Activated CD8-positive, alpha-beta memory T cell treated with anti-CD3 and anti-CD28 coated beads for 36 hours (primary cell): ENCODE measurements around the gene ITGA3. TPM values are rescaled to one million over a fixed set of nuclear protein-coding genes. Genes with fewer than 3 reads are reported as not detected.

Experiments used
- CTCF ChIA-PET: fragments of 350-600 bp; sonication (Branson Sonifier 250); formaldehyde crosslinking; loops from one replicate; lab custom pipeline; 2021; ENCODE audit warnings: antibody characterized with exemption; lab: Charles Lee
- POLR2A ChIA-PET: fragments of 350-600 bp; sonication (Branson Sonifier 250); formaldehyde crosslinking; loops from one replicate; lab custom pipeline; 2021; ENCODE audit warnings: antibody characterized with exemption; lab: Charles Lee
- total RNA-seq, 2 experiments: library from RNA; stranded (reverse); gene quantifications; one replicate each; pipeline ENCODE4 v1.2.3, GENCODE V29; 2021

ITGA3 gene
- total RNA-seq, result 1 to 10 TPM; 8.0 to 8.2 TPM

DNA sequence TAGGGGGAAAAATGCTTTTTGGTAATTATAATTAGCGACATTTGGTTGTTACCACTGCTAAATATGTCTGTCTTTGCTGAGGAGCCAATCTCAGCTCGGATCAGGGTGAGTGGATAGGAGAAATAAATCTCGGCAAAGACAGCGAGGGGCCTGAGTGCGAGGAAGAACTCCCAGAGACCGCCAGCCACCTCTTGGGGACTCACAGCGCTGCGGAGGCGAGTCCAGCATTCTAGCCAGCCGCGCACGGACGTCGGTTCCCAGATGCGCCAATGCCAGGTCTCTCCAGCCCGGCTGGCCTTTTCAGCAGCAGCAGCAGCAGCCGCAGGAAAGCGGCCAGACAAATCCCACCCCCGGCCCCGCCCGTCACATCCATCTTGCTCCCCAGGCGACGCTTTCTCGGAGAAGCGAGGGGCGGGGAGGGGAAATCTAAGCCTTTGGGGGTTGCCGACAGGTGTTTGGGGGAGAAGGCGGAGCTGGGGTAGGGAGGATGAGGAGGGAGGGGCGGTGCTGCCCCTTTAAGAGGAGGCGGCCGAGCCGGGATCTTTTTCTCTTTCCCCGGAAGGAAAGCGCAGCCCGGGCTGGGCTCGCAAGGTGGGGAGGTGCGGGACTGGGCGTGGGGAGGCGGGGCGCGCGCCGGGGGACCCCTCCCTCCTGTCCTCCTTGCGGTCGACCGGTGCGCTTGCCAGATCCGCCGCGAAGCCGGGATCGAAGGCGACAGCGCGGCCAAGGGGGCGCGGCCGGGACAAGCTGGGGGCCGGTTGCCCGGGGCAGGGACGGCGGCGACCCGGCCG is at the start of gene ITGA3:
ITGA3 (plus strand) TSS at position 685 of the 791 bp plus-strand sequence. CDS start 330 bp downstream, outside the sequence.
- ChIA-PET POLR2A (interaction anchor here (0.7 to 1.1 kb wide), 4 partner anchors 38 to 652 kb away, joined by 3 to 4 read pairs (median 4); no protein-coding TSS in a partner anchor), CTCF (interaction anchor here (0.8 to 3.0 kb wide), 16 partner anchors 11 to 194 kb away, joined by 3 to 14 read pairs (median 4); partner anchors contain the start of gene PDK2)

DNA sequence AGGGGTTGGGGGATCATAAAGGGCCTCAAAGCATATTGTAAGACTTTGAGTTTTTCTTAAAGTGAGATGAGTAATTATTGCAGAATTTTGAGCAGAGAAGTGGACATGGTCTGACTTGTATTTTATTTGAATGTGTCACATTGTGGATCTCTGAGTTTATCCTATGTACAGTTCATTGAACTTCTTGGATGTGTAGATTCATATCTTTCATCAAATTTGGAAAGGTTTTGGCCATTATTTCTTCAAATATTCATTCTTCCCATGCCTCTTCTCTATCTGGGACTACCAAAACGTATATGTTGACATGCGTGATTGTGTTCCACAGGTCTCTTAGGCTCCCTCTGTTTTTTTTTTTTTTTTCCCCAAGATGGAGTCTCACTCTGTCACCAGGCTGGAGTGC is 46.6 kb upstream of the ITGA3 start:
- CTCF ChIA-PET, result interaction anchor here (1.2 kb wide), 1 partner anchor 11 kb away, joined by 3 read pairs; no protein-coding TSS in a partner anchor
- POLR2A ChIA-PET, result no interaction called here

- ChIA-PET POLR2A (no interaction called here), CTCF (no interaction called here)
These were observed 42.8 kb upstream of the ITGA3 start for GRCh38 chr17:50013079-50013478.

DNA sequence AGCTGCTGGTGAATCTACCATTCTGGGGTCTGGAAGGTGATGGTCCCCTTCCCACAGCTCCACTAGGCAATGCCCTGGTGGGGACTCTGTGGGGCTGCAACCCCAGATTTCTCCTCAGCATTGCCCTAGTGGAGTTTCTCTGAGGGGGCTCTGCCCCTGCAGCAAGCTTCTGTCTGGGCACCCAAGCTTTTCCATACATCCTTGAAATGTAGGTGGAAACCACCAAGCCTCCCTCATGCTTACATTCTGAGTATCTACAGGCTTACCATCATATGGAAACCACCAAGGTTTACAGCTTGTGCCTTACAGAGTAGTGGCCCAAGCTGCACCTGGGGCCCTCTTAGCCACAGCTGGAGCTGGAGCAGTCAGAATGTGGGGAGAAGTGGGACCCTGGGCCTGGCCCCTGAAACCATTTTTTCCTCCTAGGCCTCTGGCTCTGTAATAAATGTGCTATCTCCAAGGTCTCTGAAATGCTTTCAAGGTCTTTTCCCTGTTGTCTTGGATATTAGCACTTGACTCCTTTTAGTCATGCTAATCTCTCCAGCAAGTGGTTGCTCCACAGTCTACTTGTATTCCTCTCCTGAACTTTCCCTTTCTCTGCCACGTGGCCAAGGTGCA is 41.3 kb upstream of the ITGA3 start:
- ChIA-PET POLR2A (no interaction called here), CTCF (no interaction called here)

DNA sequence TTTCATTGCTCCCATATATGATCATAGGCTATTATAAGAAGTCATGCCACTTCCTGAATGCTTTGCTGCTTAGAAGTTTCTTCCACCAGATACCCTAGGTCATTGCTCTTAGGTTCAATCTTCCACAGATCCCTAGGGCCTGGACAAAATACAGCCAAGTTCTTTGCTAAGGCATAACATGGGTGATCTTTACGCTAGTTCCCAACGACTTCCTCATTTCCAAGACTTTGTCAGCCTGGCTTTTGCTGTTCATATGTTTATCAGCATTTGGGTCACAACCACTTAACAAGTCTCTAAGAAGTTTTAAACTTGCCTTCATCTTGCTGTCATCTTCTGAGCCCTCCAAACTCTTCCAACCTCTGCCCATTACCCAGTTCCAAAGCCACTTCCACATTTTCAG is 40.8 kb upstream of the ITGA3 start:
- ChIA-PET CTCF (no interaction called here), POLR2A (no interaction called here)

DNA sequence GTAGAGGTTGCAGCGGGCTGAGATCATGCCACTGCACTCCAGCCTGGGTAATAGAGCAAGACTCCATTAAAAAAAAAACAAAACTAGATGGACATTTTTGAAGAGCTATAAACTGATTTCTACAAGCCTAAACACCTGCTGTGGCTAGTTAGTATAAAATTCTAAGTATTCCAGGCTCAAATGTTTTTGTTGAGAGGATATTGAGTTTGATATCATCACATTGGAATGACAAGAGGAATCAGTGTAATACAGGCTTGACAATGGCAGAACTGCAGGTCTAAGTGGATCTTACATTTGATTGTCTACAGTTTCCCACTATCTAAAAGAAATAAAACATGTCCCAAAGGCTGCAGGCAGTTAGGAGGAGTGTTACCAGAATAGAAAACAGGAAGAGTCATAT is 37.0 kb upstream of the ITGA3 start:
- CTCF ChIA-PET, result interaction anchor here (0.7 to 3.2 kb wide), 2 partner anchors 68 to 263 kb away, joined by 3 to 14 read pairs; no protein-coding TSS in a partner anchor
- POLR2A ChIA-PET, result no interaction called here

GRCh38 chr17:50020841-50021599 is 34.9 kb upstream of the ITGA3 start:
- POLR2A ChIA-PET, result no interaction called here
- CTCF ChIA-PET, result interaction anchor here (0.5 to 3.2 kb wide), 3 partner anchors 66 to 73 kb away, joined by 3 to 14 read pairs (median 5); no protein-coding TSS in a partner anchor

DNA sequence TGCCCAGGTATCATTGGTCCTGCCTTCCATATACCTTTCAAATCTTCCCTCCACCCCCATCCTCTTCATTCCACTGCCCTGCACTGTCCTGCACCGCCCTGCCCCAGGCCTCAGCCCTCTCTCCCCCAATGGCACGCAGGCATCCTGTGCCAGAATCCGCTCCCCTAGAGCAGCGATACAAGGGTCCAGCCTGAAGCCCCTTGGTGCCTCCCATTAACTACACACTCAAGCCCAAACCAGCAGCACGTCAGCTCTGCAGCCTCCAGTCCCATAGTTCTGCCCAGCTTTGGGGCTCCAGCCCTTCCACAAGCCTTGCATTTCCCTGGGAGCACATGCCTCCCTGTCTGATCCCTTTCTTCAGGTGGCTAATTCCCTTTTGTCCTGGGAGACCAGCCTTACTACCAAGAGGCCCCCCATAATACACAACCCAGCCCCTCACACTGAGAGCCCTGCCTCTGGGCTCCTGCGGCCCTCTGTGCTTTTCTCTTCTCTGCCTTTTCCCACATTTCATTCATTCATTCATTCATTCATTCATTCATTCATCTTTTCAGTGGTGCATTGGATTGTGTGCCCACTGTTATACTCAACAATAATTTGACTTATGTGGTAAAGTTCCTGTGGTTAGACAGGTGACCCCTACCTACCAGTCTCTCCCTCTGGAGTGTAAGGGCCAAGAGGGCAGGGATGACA is 34.1 kb upstream of the ITGA3 start:
- POLR2A ChIA-PET, result no interaction called here
- CTCF ChIA-PET, result interaction anchor here (0.5 to 3.2 kb wide), 3 partner anchors 65 to 72 kb away, joined by 3 to 14 read pairs (median 5); no protein-coding TSS in a partner anchor

DNA sequence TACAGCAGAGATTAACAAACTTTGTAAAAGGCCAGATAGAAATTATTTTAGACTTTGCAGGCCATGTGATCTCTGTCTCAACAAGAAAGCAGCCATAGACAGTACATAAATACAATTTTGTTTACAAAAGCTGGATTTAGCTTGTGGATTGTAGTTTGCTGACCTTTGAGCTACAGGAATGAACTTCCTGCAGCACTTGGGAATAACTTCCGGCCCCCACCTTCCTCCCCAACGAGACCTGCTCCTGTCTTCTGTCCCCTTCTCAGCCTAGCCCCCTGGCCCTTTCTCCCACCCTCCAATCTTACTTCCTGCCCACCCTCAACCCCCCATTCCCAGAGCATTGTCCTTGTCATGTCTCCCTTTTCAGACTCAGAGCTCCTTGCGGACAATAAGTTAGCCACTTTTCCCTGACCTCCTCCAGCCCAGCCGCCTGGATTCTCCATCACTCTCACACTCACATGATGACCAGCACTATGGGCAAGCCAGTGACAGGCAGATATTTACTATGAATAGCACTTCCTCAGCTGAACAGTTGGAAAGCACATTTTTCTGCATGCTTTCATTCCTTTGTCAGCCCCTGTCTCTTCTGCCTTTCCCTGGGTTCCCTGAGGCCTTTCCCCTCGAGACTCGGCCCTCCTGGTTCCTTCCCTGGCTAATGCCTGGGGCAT is 33.3 kb upstream of the ITGA3 start:
- ChIA-PET POLR2A (no interaction called here), CTCF (interaction anchor here (1.0 kb wide), 1 partner anchor 65 kb away, joined by 8 read pairs; no protein-coding TSS in a partner anchor)

DNA sequence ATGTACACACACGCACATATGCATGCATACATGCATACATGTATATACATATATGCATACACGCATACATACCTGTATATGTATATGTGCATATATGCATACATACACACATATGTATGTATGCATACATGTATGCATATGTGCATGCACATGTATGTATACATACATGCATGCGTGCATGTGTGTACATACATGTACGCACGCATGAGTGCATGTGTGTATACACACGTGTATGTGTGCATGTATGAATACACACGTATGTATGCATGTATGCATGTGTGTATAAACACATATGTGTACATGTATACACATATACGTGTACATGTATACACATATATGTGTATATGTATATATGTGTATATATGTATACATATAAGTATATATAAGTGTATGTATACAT is 32.4 kb upstream of the ITGA3 start:
- ChIA-PET CTCF (no interaction called here), POLR2A (no interaction called here)

GRCh38 chr17:50024808-50025207 is 31.1 kb upstream of the ITGA3 start:
- ChIA-PET CTCF (interaction anchor here (1.0 to 5.4 kb wide), 2 partner anchors 62 to 69 kb away, joined by 5 to 42 read pairs; no protein-coding TSS in a partner anchor), POLR2A (no interaction called here)

- CTCF ChIA-PET, result interaction anchor here (1.0 to 5.4 kb wide), 8 partner anchors 26 to 64 kb away, joined by 3 to 42 read pairs (median 4); partner anchors contain the start of gene ITGA3
- POLR2A ChIA-PET, result no interaction called here
These were observed 29.7 kb upstream of the ITGA3 start for GRCh38 chr17:50026046-50026675.

DNA sequence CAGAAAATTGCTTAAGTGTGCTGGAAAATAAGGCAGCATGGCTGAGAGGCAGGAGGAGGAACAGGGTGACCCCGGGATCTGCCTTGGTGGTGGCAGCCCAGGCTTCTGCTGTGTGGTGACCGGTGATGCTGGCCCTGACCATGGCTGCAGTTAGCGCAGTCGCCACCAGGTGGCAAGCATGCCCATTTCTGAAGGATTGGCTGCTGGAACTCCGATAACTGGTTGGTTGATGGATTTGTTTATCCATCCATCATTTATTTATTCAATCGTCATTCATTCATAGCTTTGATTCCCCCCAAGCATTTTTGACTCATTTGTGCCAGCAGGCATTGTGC is 29.1 kb upstream of the ITGA3 start:
- POLR2A ChIA-PET, result no interaction called here
- CTCF ChIA-PET, result interaction anchor here (0.8 to 5.4 kb wide), 11 partner anchors 25 to 167 kb away, joined by 3 to 42 read pairs (median 4); partner anchors contain the start of genes ITGA3 and PDK2

DNA sequence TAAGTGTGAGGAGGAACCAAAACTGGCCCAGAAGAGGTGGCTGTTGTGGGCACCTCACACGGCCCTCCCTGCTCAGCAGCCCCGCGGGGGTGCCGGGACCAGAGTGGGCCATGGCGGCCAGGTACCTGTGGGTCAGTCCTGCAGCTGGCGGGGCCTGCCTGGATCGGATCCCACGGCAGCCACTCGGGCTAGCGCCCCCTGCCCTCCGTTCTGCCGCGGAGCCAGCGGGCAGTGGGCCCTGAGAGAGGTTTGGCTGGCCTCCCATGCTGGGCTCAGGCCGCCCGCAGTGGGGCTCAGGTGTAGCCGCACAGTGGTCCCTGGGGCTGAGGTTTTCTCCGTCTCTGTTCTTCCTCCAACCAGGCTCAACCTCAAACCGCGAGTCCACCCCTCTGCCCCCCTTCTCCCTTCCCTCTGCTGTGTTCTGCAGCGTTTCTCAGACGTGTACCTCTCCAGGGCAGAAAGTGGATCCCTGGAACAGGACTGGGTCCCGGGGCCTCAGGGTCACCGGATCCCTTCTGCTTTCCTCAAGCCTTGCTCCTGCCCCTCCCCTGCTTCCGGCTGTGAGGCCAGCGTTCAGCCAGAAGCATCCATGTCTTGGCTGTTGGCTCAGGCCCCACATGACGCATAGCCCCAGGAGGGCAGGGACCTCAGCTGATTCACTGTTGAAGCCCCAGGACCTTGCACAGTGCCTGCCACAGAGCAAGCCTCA is 28.6 kb upstream of the ITGA3 start:
- POLR2A ChIA-PET, result no interaction called here
- CTCF ChIA-PET, result interaction anchor here (0.8 to 5.4 kb wide), 11 partner anchors 24 to 167 kb away, joined by 3 to 42 read pairs (median 4); partner anchors contain the start of genes ITGA3 and PDK2

DNA sequence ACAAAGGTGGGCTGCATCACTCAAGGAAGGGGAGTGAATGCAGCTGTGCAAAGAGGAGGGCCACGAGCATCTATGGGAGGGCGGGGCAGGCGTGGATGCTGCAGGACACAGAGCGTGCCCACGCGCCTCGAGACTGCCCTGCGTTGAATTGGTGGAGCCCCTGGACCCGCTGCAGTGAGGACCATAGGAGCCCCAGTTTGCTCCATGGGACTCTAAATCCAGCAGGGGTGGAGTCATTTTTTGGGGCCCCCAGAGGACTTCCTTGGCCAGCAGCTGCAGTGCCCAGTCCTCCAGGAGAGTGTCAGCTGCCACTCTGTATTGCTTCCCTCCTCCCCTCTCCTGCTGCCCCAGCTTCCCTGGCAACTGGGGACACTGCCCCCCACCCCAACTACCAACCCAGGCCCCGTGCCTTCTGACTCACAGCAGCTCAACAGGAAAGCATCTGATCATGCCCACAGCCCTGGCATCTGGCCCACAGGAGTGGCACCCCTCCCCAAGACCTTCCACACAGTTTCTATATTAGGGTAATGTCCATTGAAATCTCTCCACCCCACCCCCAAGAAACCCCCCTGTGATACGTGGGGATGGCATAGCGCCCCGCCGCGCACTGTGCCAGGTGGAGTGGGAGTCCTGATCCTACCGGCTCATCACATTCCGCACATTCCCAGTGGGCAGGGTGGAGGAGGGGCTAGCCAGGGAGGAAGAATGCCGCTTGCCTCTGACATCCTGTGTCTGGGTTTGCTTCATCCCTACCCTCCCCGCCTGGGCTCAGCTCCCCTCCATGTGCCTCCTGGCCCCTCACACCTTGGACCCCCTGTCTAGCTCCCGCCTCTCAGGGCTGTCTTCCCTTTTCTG is 27.8 kb upstream of the ITGA3 start:
- CTCF ChIA-PET, result interaction anchor here (0.6 to 5.4 kb wide), 5 partner anchors 28 to 281 kb away, joined by 3 to 42 read pairs (median 14); partner anchors contain the start of genes ITGA3 and PDK2
- POLR2A ChIA-PET, result no interaction called here

DNA sequence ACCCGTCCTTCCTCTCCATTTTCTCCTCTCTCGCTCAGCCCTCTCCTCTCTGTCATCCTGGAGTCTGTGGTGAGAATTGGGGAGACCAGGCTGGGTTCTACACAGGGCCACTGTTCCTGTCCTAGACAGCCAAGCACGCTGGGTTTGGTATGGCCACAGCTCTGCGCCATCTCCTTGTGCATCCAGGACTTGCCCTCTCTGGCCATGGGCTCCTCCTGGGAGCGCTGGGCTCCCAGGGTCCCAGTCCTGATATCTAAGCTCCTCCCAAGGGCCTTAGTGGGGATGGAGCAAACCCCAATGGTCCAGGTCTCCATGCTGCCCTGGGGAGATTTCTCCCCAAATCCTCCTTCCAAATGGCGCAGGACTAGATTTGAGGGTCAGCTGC is 27.2 kb upstream of the ITGA3 start:
- ChIA-PET CTCF (interaction anchor here (0.6 to 5.4 kb wide), 5 partner anchors 27 to 282 kb away, joined by 3 to 42 read pairs (median 14); partner anchors contain the start of genes ITGA3 and PDK2), POLR2A (no interaction called here)
